K562 (cell line): ENCODE measurements around the gene SRMS. TPM values are rescaled to one million over a fixed set of nuclear protein-coding genes. Genes with fewer than 3 reads are reported as not detected.

ENCODE experiments used
- CGGBP1 ChIP-seq: fragments of 250-450 bp; sonication (Bioruptor Pico); IDR thresholded peaks from 2 replicates; pipeline ENCODE4 v1.9.0; 2021; ENCODE audit warnings: mild to moderate bottlenecking
- DDX20 ChIP-seq: fragments of 450-650 bp; IDR thresholded peaks from 2 replicates; pipeline ENCODE4 v1.6.1; 2016; ENCODE audit warnings: missing genetic modification characterization, low read depth, mild to moderate bottlenecking, missing compliant biosample characterization, moderate library complexity
- ETV6 ChIP-seq, 3 experiments: fragments of 150-350 bp in 1 of 3; sonication (generic) in 1 of 3; formaldehyde crosslinking in 1 of 3; IDR thresholded peaks; 2 replicates each; pipeline versions ENCODE4 v1.6.1 to v1.8.0; 2014 to 2022; ENCODE audit warnings: borderline replicate concordance in 2 of 3, low read depth in 2 of 3, antibody characterized with exemption in 1 of 3, low read length in 1 of 3, mild to moderate bottlenecking in 1 of 3, missing genetic modification reagents in 1 of 3
- FOSL1 ChIP-seq: fragments of 200-800 bp; sonication (Bioruptor generic); conservative IDR thresholded peaks from 2 replicates; pipeline ENCODE4 v1.6.1; 2016; ENCODE audit warnings: missing genetic modification characterization, missing compliant biosample characterization
- FOXJ2 ChIP-seq: fragments of 200-800 bp; sonication (Bioruptor generic); IDR thresholded peaks from 2 replicates; pipeline ENCODE4 v1.6.1; 2016; ENCODE audit warnings: missing genetic modification characterization, missing compliant biosample characterization
- FOXO4 ChIP-seq: fragments of 450-650 bp; formaldehyde crosslinking; IDR thresholded peaks from 2 replicates; pipeline ENCODE4 v1.4.0; 2020; ENCODE audit warnings: mild to moderate bottlenecking, moderate library complexity
- IFI16 ChIP-seq: fragments of 250-450 bp; sonication (Bioruptor Pico); IDR thresholded peaks from 2 replicates; pipeline ENCODE4 v2.1.2; 2022; ENCODE audit warnings: mild to moderate bottlenecking, inconsistent platforms
- ILK ChIP-seq: fragments of 450-650 bp; IDR thresholded peaks from 2 replicates; pipeline ENCODE4 v1.6.1; 2016; ENCODE audit warnings: missing genetic modification characterization, low read depth, mild to moderate bottlenecking, missing compliant biosample characterization, moderate library complexity, borderline replicate concordance
- LEF1 ChIP-seq: fragments of 450-650 bp; IDR thresholded peaks from 2 replicates; pipeline ENCODE4 v1.6.1; 2016; ENCODE audit warnings: mild to moderate bottlenecking
- MEF2D ChIP-seq: conservative IDR thresholded peaks from 2 replicates; pipeline ENCODE4 v1.6.1; 2016; ENCODE audit warnings: low read depth, missing genetic modification characterization, missing compliant biosample characterization
- NFE2L1 ChIP-seq: fragments of 450-650 bp; IDR thresholded peaks from 2 replicates; pipeline ENCODE4 v1.6.1; 2016; ENCODE audit warnings: missing genetic modification characterization, low read depth, mild to moderate bottlenecking, missing compliant biosample characterization, moderate library complexity, borderline replicate concordance
- RAD21 ChIP-seq, 2 experiments: fragments of 250-450 bp in 1 of 2; fragments of 450-650 bp in 1 of 2; sonication (Bioruptor Pico) in 1 of 2; formaldehyde crosslinking in 1 of 2; IDR thresholded peaks in 1 of 2; conservative IDR thresholded peaks in 1 of 2; 2 replicates each; pipeline versions ENCODE4 v1.4.0 to v1.8.0; 2020 to 2022; ENCODE audit warnings: mild to moderate bottlenecking in 2 of 2, moderate library complexity in 1 of 2
- RBM34 ChIP-seq: fragments of 200-400 bp; formaldehyde crosslinking; IDR thresholded peaks from 2 replicates; pipeline ENCODE4 v1.6.1; 2018; ENCODE audit warnings: low read length, borderline replicate concordance; ENCODE audit not compliant: insufficient read depth
- RFX5 ChIP-seq: IDR thresholded peaks from 2 replicates; pipeline ENCODE4 v1.6.1; 2011; ENCODE audit warnings: low read depth, mild to moderate bottlenecking, improper control_type of control experiment, low read length
- SP1 ChIP-seq: sonication (generic); formaldehyde crosslinking; IDR thresholded peaks from 2 replicates; pipeline ENCODE4 v1.8.1; 2022; ENCODE audit warnings: mild to moderate bottlenecking, missing genetic modification reagents
- TEAD4 ChIP-seq, 2 experiments: sonication (generic) in 1 of 2; formaldehyde crosslinking in 1 of 2; IDR thresholded peaks; 2 replicates each; pipeline versions ENCODE4 v1.6.1 to v1.8.0; 2012 to 2022; ENCODE audit warnings: borderline replicate concordance in 1 of 2, inconsistent platforms in 1 of 2, low read length in 1 of 2, mild to moderate bottlenecking in 1 of 2, missing genetic modification reagents in 1 of 2
- ZNF274 ChIP-seq: IDR thresholded peaks from 2 replicates; pipeline ENCODE4 v1.6.1; 2011; ENCODE audit warnings: low read depth, mild to moderate bottlenecking, low read length, moderate library complexity, borderline replicate concordance
- ZNF311 ChIP-seq: fragments of 250-450 bp; sonication (Bioruptor Pico); IDR thresholded peaks from 2 replicates; pipeline ENCODE4 v1.4.0; 2020; ENCODE audit warnings: mild to moderate bottlenecking, moderate library complexity
- ZNF41 ChIP-seq: fragments of 250-450 bp; sonication (Bioruptor Pico); conservative IDR thresholded peaks from 2 replicates; pipeline ENCODE4 v1.4.0; 2020; ENCODE audit warnings: mild to moderate bottlenecking
- ZNF589 ChIP-seq: fragments of 200-800 bp; sonication (Bioruptor generic); IDR thresholded peaks from 2 replicates; pipeline ENCODE4 v1.6.1; 2016; ENCODE audit warnings: low read depth, missing genetic modification characterization, missing compliant biosample characterization
- polyA plus RNA-seq, 8 experiments: library from polyadenylated mRNA; depleted of rRNA in 4 of 8; stranded (reverse) in 5 of 8; unstranded in 3 of 8; fragments of >200 nt; fragmentation: Nextera tagmentation in 2 of 8; fragmentation: Illumina TruSeq in 1 of 8; extraction: Ambion mirVana in 2 of 8; extraction: Trizol in 1 of 8; gene quantifications; 2 replicates each; pipeline versions ENCODE4 v1.2.1 to v1.2.3, GENCODE V29; 2011 to 2014; ENCODE audit warnings: inconsistent platforms in 1 of 8, missing spikeins in 1 of 8
- total RNA-seq, 7 experiments: library from RNA; depleted of rRNA in 6 of 7; stranded (reverse); fragments of >200 nt in 6 of 7; fragmentation: Illumina TruSeq in 2 of 7; extraction: Trizol in 2 of 7; gene quantifications; 2 replicates each; pipeline versions ENCODE4 v1.2.1 to v1.2.3, GENCODE V29; 2011 to 2021; ENCODE audit warnings: low replicate concordance in 1 of 7
- TF ChIP-seq, protein P1 (sequence below): fragments of 450-650 bp; IDR thresholded peaks from 2 replicates; pipeline ENCODE4 v1.7.1; 2018; ENCODE audit warnings: mild to moderate bottlenecking, low read depth; ENCODE audit not compliant: partially characterized antibody

The SRMS gene
- total and polyA plus RNA-seq, 9 of the 15 experiments (the other 6 are each of a cell fraction or from before 2014, with no cell fraction given), result 0.07 TPM; not detected in 8

GRCh38 chr20:63574156-63574828 is 26.7 kb upstream of the SRMS start, which contains the start of gene HELZ2 (continued):
- no peak for TF ChIP-seq FOXJ2 (tag)
- no peak for TF ChIP-seq LEF1
- TF ChIP-seq FOXO4 (CRISPR knock-in tag), result no peak
- no peak for TF ChIP-seq ILK (tag)
- no peak for TF ChIP-seq FOSL1 (tag)
- TF ChIP-seq RAD21 (CRISPR knock-in tag; conservative IDR thresholded peaks at IDR 0.05 in 1 of 2, IDR thresholded peaks at IDR 0.05 in 1 of 2), result no peak
- no peak for TF ChIP-seq NFE2L1 (tag)
- TF ChIP-seq IFI16 (CRISPR knock-in tag), result no peak
- TF ChIP-seq, protein P1, sequence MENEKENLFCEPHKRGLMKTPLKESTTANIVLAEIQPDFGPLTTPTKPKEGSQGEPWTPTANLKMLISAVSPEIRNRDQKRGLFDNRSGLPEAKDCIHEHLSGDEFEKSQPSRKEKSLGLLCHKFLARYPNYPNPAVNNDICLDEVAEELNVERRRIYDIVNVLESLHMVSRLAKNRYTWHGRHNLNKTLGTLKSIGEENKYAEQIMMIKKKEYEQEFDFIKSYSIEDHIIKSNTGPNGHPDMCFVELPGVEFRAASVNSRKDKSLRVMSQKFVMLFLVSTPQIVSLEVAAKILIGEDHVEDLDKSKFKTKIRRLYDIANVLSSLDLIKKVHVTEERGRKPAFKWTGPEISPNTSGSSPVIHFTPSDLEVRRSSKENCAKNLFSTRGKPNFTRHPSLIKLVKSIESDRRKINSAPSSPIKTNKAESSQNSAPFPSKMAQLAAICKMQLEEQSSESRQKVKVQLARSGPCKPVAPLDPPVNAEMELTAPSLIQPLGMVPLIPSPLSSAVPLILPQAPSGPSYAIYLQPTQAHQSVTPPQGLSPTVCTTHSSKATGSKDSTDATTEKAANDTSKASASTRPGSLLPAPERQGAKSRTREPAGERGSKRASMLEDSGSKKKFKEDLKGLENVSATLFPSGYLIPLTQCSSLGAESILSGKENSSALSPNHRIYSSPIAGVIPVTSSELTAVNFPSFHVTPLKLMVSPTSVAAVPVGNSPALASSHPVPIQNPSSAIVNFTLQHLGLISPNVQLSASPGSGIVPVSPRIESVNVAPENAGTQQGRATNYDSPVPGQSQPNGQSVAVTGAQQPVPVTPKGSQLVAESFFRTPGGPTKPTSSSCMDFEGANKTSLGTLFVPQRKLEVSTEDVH, result no peak
- TF ChIP-seq ZNF311 (CRISPR knock-in tag), result no peak
- no peak for TF ChIP-seq ZNF274
- no peak for TF ChIP-seq RBM34
- TF ChIP-seq ZNF589, result no peak
- no peak for TF ChIP-seq SP1 (CRISPR knock-in tag)
- TF ChIP-seq RFX5, result no peak
- TF ChIP-seq CGGBP1 (CRISPR knock-in tag), result no peak
- no peak for TF ChIP-seq ZNF41 (CRISPR knock-in tag)
- no peak for TF ChIP-seq ETV6 (IDR thresholded peaks at IDR 0.05; ENCODE audit: borderline replicate concordance in 1 of 2, low read depth in 2 of 2, low read length in 1 of 2)
- no peak for TF ChIP-seq ETV6 (CRISPR knock-in tag; IDR thresholded peaks at IDR 0.05; ENCODE audit: borderline replicate concordance)
- TF ChIP-seq MEF2D (tag), result no peak
- no peak for TF ChIP-seq DDX20 (tag)
- TF ChIP-seq TEAD4 (IDR thresholded peaks at IDR 0.05; ENCODE audit: low read length), result no peak
- TF ChIP-seq TEAD4 (CRISPR knock-in tag; IDR thresholded peaks at IDR 0.05; ENCODE audit: borderline replicate concordance), result 0 out of 2 replicates have a peak, but pooled peaks have one; percentile 21
